Mammary epithelial cell (primary cell): ENCODE measurements around the gene ENDOU.

Experiments
- EZH2 ChIP-seq: IDR thresholded peaks from 2 replicates; pipeline ENCODE4 v1.6.1; 2012; ENCODE audit warnings: low read length, inconsistent platforms, borderline replicate concordance
- TF ChIP-seq, protein P1 (sequence below), 2 donors: IDR thresholded peaks in 1 of 2; conservative IDR thresholded peaks in 1 of 2; 2 replicates each; pipeline ENCODE4 v1.5.1; 2011 to 2012; ENCODE audit warnings: inconsistent platforms in 2 of 2, low read length in 2 of 2, mild to moderate bottlenecking in 2 of 2, control low read depth in 1 of 2, low read depth in 1 of 2; ENCODE audit not compliant: insufficient read depth in 1 of 2; ENCODE audit errors: extremely low read depth in 1 of 2

DNA sequence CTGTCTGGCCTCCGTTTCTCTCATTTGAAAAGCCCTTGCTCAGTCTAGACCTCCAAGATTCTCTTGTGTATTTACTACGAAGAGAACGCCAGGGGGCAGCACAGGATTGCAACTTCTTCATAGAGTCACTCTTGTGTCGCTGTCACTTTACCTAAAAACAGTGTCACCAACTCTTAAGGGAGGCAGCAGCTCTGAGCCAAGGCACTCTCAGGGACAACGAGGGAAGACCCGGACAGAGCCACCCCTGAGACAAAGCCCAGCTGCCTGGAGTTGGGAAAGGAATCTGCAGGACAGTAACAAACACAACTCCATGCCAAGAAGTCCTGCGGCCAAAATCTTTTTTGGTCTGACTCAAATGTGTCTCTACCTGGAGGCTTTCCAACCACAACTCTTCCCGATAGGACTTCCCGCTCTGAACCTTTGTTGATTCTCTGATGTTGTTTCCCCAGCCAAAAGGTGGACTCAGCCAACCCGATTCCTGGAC is 9.9 kb downstream of the ENDOU start:
- TF ChIP-seq, protein P1, sequence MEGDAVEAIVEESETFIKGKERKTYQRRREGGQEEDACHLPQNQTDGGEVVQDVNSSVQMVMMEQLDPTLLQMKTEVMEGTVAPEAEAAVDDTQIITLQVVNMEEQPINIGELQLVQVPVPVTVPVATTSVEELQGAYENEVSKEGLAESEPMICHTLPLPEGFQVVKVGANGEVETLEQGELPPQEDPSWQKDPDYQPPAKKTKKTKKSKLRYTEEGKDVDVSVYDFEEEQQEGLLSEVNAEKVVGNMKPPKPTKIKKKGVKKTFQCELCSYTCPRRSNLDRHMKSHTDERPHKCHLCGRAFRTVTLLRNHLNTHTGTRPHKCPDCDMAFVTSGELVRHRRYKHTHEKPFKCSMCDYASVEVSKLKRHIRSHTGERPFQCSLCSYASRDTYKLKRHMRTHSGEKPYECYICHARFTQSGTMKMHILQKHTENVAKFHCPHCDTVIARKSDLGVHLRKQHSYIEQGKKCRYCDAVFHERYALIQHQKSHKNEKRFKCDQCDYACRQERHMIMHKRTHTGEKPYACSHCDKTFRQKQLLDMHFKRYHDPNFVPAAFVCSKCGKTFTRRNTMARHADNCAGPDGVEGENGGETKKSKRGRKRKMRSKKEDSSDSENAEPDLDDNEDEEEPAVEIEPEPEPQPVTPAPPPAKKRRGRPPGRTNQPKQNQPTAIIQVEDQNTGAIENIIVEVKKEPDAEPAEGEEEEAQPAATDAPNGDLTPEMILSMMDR (conservative IDR thresholded peaks at IDR 0.05 in 1 of 2, IDR thresholded peaks at IDR 0.05 in 1 of 2; ENCODE audit: extremely low read depth in 1 of 2, insufficient read depth in 1 of 2, low read depth in 1 of 2, low read length in 2 of 2), result peak; percentile 79 to 80
- no peak for TF ChIP-seq EZH2
